Measurements from ENCODE around the gene GTPBP6. TPM values are rescaled to one million over a fixed set of nuclear protein-coding genes. Genes with fewer than 3 reads are reported as not detected.
"Not testable (repeated sequence)": the region's sequence is repeated elsewhere in the genome, so short reads cannot be mapped to it uniquely, and the experiment has no call there.

GTPBP6 gene
- polyA plus RNA-seq, 1 experiment: 15.5 TPM

GRCh38 chrX:281166-281999 lies 37.2 kb downstream of the GTPBP6 start, which contains the start of gene PLCXD1:
TSS of gene PLCXD1 (plus strand) at chrX:281381. CDS start at chrX:284188, 2,807 bp downstream.
- H3K27me3 ChIP-seq (ENCODE audit: control insufficient read depth, insufficient read depth, low read length): no peaks in the 10 kb centered on the region
- no peaks in the 10 kb centered on the region; the same call in 1 of the 2 replicates for H3K9me3 ChIP-seq (ENCODE audit: control insufficient read depth, insufficient read depth, low read length)
- peak; percentile 21 for DNase-seq (ENCODE audit: low read depth, low spot score)
- ChIA-PET POLR2A (no interaction called here), CTCF (no interaction called here)
- no peak for TF ChIP-seq CTCF (IDR thresholded peaks at IDR 0.05; ENCODE audit: low read depth, low read length)
- peak within 1 kb of the TSS; percentile 39 for H3K27ac ChIP-seq (ENCODE audit: low read depth, low read length)
- peak within 1 kb of the TSS; percentile 63 for H3K4me3 ChIP-seq (ENCODE audit: low read depth, low read length)

GRCh38 chrX:280722-281121 lies 37.9 kb downstream of the GTPBP6 start:
- H3K27ac ChIP-seq (ENCODE audit: low read depth, low read length); H3K4me3 ChIP-seq (ENCODE audit: low read depth, low read length); DNase-seq (ENCODE audit: low read depth, low spot score); H3K9me3 ChIP-seq (ENCODE audit: control insufficient read depth, insufficient read depth, low read length); H3K27me3 ChIP-seq (ENCODE audit: control insufficient read depth, insufficient read depth, low read length); POLR2A ChIA-PET; CTCF ChIA-PET: not testable (repeated sequence)

GRCh38 chrX:279757-280604 lies 38.6 kb downstream of the GTPBP6 start:
- CTCF ChIA-PET; H3K27me3 ChIP-seq (ENCODE audit: control insufficient read depth, insufficient read depth, low read length); H3K9me3 ChIP-seq (ENCODE audit: control insufficient read depth, insufficient read depth, low read length); DNase-seq (ENCODE audit: low read depth, low spot score); POLR2A ChIA-PET; H3K27ac ChIP-seq (ENCODE audit: low read depth, low read length): not testable (repeated sequence)
- 0 out of 2 replicates have a peak overlapping the region, but pooled peaks have one; percentile 15 for H3K4me3 ChIP-seq (ENCODE audit: low read depth, low read length)

GRCh38 chrX:276581-277201 lies 41.9 kb downstream of the GTPBP6 start:
- Histone ChIP-seq H3K27me3 (ENCODE audit: control insufficient read depth, insufficient read depth, low read length) (no peaks in the 10 kb centered on the region), H3K27ac (ENCODE audit: low read depth, low read length) (no peak overlapping the region), H3K9me3 (ENCODE audit: control insufficient read depth, insufficient read depth, low read length) (peaks cover 3% of the 10 kb centered on the region; the same call in 1 of the 2 replicates), H3K4me3 (ENCODE audit: low read depth, low read length) (peak overlapping the region; percentile 68)
- TF ChIP-seq CTCF (IDR thresholded peaks at IDR 0.05; ENCODE audit: low read depth, low read length): no peak
- ChIA-PET POLR2A (no interaction called here), CTCF (no interaction called here)
- DNase-seq (ENCODE audit: low read depth, low spot score): no peak

GRCh38 chrX:275967-276580 lies 42.5 kb downstream of the GTPBP6 start:
- ChIA-PET CTCF (no interaction called here), POLR2A (no interaction called here)
- no peak for TF ChIP-seq CTCF (IDR thresholded peaks at IDR 0.05; ENCODE audit: low read depth, low read length)
- H3K27me3 ChIP-seq (ENCODE audit: control insufficient read depth, insufficient read depth, low read length): no peaks in the 10 kb centered on the region
- no peak overlapping the region for H3K27ac ChIP-seq (ENCODE audit: low read depth, low read length)
- H3K9me3 ChIP-seq (ENCODE audit: control insufficient read depth, insufficient read depth, low read length): peaks cover 4% of the 10 kb centered on the region; the same call in 1 of the 2 replicates
- H3K4me3 ChIP-seq (ENCODE audit: low read depth, low read length): peak overlapping the region; percentile 68
- no peak for DNase-seq (ENCODE audit: low read depth, low spot score)
